Activated CD4-positive, alpha-beta T cell treated with anti-CD3 and anti-CD28 coated beads, Interleukin-2, amount 50 U/mL, for 1 hour (primary cell): ENCODE data around the gene CABP4.

Experiments used
- DNase-seq: peaks from one replicate; pipeline ENCODE4 v3.0.0-alpha.2; 2020

Gene CABP4

GRCh38 chr11:67436459-67437081, 18.6 kb upstream of the CABP4 start:
- DNase-seq, result peak; percentile 60

GRCh38 chr11:67437082-67437808, 17.9 kb upstream of the CABP4 start, which contains the start of gene PTPRCAP:
TSS of gene PTPRCAP (minus strand) at chr11:67437682. CDS start at chr11:67437619, 63 bp downstream.
- peak; percentile 77 for DNase-seq

DNA sequence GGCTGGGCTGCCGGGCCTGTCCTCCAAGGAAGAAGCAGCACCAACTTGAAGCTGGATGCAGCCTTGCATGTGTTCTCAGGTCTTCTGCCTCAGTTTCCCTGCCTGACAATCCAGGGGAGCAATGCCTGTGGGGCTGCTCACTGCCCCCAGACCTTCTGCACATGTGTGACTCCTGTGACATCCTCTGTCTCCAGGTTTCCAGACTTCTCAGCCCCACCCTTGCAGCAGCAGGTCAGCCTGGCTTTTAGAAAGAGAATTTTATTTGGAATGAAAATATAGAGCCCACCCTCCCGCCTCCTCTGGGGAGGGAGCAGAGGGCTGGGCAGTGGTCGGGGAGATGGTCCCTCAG, 17.4 kb upstream of the CABP4 start:
- no peak for DNase-seq

GRCh38 chr11:67438158-67438902, 16.8 kb upstream of the CABP4 start:
- peak; percentile 78 for DNase-seq

- no peak for DNase-seq
Observed at GRCh38 chr11:67439321-67440228, 15.6 kb upstream of the CABP4 start.

- no peak for DNase-seq
Observed at GRCh38 chr11:67440229-67441097, 14.7 kb upstream of the CABP4 start.

GRCh38 chr11:67441098-67441563, 14.0 kb upstream of the CABP4 start:
- no peak for DNase-seq

DNA sequence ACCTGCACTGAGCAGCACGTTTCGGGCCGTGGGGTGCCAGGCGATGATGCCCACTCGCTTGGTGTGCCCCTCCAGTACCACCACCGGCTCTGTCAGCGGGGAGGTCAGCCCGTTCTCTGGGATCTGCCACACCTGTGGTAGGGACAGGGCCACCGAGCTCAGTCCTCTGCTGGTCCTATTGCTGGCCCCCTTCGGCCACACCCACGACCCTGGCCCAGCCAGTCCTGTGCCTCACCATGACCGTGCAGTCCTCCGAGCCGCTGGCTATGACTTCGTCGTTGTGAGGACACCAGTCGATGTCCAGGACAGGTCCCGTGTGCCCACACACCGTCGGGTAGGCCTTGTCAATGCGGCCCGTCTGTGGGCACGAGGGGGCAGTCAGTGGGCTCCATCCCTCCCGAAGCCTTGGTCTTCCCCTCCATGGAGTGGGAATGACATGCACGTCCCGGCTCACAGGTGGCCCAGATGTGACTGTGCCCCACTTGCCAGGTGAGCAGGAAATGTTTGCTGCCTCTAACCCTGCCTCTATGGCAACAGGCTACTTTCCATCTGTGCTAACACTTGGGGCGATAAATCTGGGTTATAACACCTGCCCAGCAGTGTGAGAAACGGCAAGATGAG, 13.3 kb upstream of the CABP4 start:
- DNase-seq, result no peak

- DNase-seq, result no peak
Observed at GRCh38 chr11:67442504-67443404, 12.4 kb upstream of the CABP4 start.

- no peak for DNase-seq
Observed at GRCh38 chr11:67445515-67445914, 9.6 kb upstream of the CABP4 start.

DNA sequence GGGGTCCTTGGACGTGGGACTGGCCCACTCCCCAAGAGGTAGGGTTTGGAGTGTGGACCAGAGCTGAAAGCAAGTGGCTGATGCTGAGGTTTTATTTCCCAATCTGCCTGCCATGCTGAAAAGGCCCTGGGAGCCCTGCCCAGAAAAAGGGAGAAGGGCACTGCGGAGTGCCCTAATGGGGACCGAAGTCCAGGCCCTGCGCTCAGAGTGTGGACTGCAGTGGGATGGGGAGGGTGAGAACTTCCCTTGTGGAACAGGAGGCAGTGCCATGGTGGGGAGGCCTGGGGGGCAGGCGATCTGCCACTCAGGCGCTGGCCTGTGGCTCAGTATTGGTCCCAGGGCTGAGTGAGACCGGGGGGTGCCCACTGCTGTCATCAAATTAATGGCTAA, 6.9 kb upstream of the CABP4 start:
- DNase-seq, result no peak

- DNase-seq, result no peak
Observed at GRCh38 chr11:67449116-67449844, 5.9 kb upstream of the CABP4 start.

DNA sequence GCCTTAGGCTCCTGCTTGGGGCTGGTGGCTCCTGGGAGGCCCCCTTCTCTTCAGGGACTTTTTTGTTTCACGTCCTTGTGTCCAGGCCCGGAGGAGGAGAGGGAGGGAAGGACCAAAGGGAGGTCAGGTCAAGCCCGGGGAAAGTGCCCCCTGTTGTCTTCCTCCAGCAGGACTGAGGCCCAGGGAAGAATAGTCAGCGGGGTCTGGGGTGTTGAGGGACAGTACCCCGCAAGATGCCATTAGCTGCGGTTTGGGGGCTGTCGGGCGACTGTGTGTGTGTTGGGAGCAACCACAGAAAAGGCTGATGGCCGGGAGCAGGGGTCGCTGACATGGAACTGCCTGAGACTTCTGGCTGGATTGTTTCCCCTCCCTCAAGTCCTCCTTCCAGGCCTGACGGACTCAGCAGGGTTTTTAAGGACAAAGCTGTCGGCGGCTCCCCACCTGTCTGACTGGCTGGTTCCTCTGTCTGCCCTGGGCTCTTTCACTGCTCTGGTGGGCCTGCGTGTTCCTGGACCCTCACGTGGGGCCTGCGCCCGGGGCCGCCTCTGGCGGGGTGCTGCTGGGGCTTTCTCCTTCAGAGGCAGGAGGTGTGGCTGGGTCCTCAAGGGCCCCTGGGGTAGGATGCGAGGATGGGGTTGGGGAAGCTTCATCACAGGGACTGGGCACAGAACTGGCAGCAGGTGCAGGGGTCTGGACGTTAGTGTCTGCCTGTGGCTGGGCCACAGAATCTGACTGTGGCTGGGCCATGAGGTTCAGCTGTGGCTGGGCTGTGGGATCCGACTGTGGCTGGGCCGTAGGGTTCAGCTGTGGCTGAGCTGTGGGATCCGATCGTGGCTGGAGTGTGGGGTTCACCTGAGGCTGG, 4.1 kb upstream of the CABP4 start:
- no peak for DNase-seq

DNA sequence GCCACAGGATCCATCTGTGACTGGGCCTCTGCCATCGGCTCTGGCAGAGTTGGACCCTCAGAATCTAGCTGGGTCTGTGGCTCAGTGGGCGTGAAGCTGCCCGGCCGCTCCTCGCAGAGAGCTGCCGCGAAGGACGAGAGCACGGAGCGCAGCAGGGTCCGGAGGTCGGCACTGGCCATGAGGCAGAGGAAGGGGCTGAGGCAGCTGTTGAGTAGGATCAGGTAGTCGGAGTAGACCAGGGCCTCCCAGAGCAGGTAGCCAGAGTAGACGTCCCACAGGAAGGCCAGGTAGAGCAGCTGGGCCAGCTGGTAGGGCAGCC, 3.5 kb upstream of the CABP4 start:
- no peak for DNase-seq

- DNase-seq, result no peak
Observed at GRCh38 chr11:67452141-67452952, 2.8 kb upstream of the CABP4 start, which contains the start of gene GPR152. TSS of gene GPR152 (minus strand) at chr11:67452729. CDS start at chr11:67452724, 5 bp downstream.

- no peak for DNase-seq
Observed at GRCh38 chr11:67453816-67454732, 1.1 kb upstream of the CABP4 start.
